DOHH2 (cell line): Measurements from ENCODE around the gene SLC27A2.

Source experiments
- EZH2phosphoT487 ChIP-seq: fragments of 200-600 bp; sonication (generic); IDR thresholded peaks from 2 replicates; pipeline ENCODE4 v1.6.1; 2017; ENCODE audit warnings: borderline replicate concordance, mild to moderate bottlenecking, antibody characterized with exemption, low read length, moderate library complexity, mixed read lengths
- TF ChIP-seq, protein P1 (sequence below): fragments of 200-600 bp; sonication (generic); IDR thresholded peaks from one replicate; pipeline ENCODE4 v1.5.1; 2014; ENCODE audit warnings: antibody characterized with exemption, mild to moderate bottlenecking, low read depth, low read length; ENCODE audit not compliant: poor library complexity, severe bottlenecking

DNA sequence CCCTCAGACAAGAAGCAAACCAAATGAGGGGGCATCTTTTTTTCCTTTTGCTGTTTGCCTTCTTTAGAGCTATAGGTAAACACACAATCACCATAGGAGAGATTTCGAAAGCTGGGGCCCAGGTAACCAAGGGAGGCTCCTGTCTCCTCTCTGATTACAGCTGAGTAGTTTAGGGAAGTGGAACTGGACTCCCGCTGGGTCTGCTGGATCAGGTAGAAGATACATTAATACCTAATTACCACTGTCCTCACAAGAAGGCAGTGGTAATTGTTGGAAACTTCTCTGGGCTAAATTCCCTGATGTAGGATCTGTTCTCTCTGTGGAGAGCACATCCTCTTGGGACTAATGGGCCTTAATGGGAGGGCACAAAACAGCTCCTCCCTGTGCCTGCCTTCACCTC is 50.8 kb downstream of the SLC27A2 start:
- TF ChIP-seq, protein P1, sequence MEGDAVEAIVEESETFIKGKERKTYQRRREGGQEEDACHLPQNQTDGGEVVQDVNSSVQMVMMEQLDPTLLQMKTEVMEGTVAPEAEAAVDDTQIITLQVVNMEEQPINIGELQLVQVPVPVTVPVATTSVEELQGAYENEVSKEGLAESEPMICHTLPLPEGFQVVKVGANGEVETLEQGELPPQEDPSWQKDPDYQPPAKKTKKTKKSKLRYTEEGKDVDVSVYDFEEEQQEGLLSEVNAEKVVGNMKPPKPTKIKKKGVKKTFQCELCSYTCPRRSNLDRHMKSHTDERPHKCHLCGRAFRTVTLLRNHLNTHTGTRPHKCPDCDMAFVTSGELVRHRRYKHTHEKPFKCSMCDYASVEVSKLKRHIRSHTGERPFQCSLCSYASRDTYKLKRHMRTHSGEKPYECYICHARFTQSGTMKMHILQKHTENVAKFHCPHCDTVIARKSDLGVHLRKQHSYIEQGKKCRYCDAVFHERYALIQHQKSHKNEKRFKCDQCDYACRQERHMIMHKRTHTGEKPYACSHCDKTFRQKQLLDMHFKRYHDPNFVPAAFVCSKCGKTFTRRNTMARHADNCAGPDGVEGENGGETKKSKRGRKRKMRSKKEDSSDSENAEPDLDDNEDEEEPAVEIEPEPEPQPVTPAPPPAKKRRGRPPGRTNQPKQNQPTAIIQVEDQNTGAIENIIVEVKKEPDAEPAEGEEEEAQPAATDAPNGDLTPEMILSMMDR: no peak
- TF ChIP-seq EZH2phosphoT487: no peak
